ENCODE measurements around the gene INF2. TPM values are rescaled to one million over a fixed set of nuclear protein-coding genes. Genes with fewer than 3 reads are reported as not detected.

INF2 gene
- total and polyA plus RNA-seq, 9 of the 15 experiments (the other 6 are each of a cell fraction or from before 2014, with no cell fraction given): 0.56 to 31.3 (median 7.8) TPM

- ChIA-PET POLR2A (interaction anchor here (0.6 to 1.7 kb wide), 4 partner anchors 13 to 33 kb away, joined by 3 to 6 read pairs (median 4); partner anchors contain the start of gene SIVA1), CTCF (ENCODE audit: low intra/inter-chr PET ratio) (no interaction called here)
- no peak overlapping the region; a peak in 1 of 4 replicates for H3K9ac ChIP-seq (ENCODE audit: insufficient read depth in 1 of 2, low read depth in 2 of 2, low read length in 2 of 2)
- H3K27me3 ChIP-seq (ENCODE audit: control insufficient read depth in 2 of 2, insufficient read depth in 2 of 2, low read length in 2 of 2): no peaks in the 10 kb centered on the region
- in situ Hi-C loops (cut with MboI) (loop anchor here (5.0 kb wide), 1 partner anchor 56 kb away; no protein-coding TSS in a partner anchor), intact Hi-C loops (cut with micrococcal nuclease) (loop anchor here (10.0 kb wide), 1 partner anchor 108 kb away; no protein-coding TSS in a partner anchor)
- BruUV-seq (replicated peaks): no TSS peak
- peaks cover 4% of the 10 kb centered on the region; the same call in 1 of the 2 replicates for H3K9me3 ChIP-seq (replicated peaks; ENCODE audit: control insufficient read depth, insufficient read depth, low read depth, low read length)
- WGBS (ENCODE audit: insufficient coverage, low coverage, missing lambda C conversion rate): 29% methylated on average over 4 of the region's 4 CpGs
- H3K9me1 ChIP-seq (ENCODE audit: control insufficient read depth, insufficient read depth, low read length): no peaks in the 10 kb centered on the region
- H3K4me1 ChIP-seq (replicated peaks in 1 of 2; ENCODE audit: control insufficient read depth in 2 of 2, insufficient read depth in 2 of 2, low read length in 2 of 2): peaks cover 6 to 33% of the 10 kb centered on the region in 2 experiments; a peak in 4 of 5 replicates
- H3K4me3 ChIP-seq: no peak overlapping the region
- H3K36me3 ChIP-seq (ENCODE audit: control insufficient read depth, insufficient read depth, low read length): peaks cover 15% of the 10 kb centered on the region; the same call in 1 of the 3 replicates
- H3K79me2 ChIP-seq (ENCODE audit: control insufficient read depth, insufficient read depth, low read length): no peaks in the 10 kb centered on the region
- H4K20me1 ChIP-seq (replicated peaks; ENCODE audit: control insufficient read depth, insufficient read depth, low read length): no peaks in the 10 kb centered on the region
- FAIRE-seq (no peak), DNase-seq (ENCODE audit: extremely low read depth in 1 of 4, low spot score in 3 of 4) (no peak), ATAC-seq (no peak)
- 0 out of 3 replicates have a peak overlapping the region, but pooled peaks have one; percentile 16 for H3K27ac ChIP-seq (ENCODE audit: extremely low read depth, low read depth, low read length)
- H2AFZ ChIP-seq (ENCODE audit: low read depth, low read length): no peak overlapping the region
- TF ChIP-seq ZNF507 (tag; conservative IDR thresholded peaks at IDR 0.05) (peak; percentile 92), MLX (CRISPR knock-in tag; conservative IDR thresholded peaks at IDR 0.05) (no peak)
- peak overlapping the region; percentile 37; the same call in 1 of the 2 replicates for H3K4me2 ChIP-seq (ENCODE audit: insufficient read depth, low read length)
These were observed 76.9 kb downstream of the INF2 start for GRCh38 chr14:104766256-104766862.

Measured in K562 (cell line).